Renal cortical epithelial cell (primary cell): Measurements from ENCODE around the gene TNRC18. TPM values are rescaled to one million over a fixed set of nuclear protein-coding genes. Genes with fewer than 3 reads are reported as not detected.

ENCODE experiments used
- DNase-seq: peaks from one replicate; pipeline ENCODE4 v3.0.0-alpha.2; 2011; ENCODE audit warnings: low read depth
- total RNA-seq: library from RNA; depleted of rRNA; stranded (reverse); fragments of >200 nt; gene quantifications from 2 replicates; pipeline ENCODE4 v1.2.3, GENCODE V29; 2014

The TNRC18 gene
- total RNA-seq, 1 donor from 2014 or later = 91.0 TPM

GRCh38 chr7:5450549-5451327, 27.1 kb upstream of the TNRC18 start:
- no peak for DNase-seq

DNA sequence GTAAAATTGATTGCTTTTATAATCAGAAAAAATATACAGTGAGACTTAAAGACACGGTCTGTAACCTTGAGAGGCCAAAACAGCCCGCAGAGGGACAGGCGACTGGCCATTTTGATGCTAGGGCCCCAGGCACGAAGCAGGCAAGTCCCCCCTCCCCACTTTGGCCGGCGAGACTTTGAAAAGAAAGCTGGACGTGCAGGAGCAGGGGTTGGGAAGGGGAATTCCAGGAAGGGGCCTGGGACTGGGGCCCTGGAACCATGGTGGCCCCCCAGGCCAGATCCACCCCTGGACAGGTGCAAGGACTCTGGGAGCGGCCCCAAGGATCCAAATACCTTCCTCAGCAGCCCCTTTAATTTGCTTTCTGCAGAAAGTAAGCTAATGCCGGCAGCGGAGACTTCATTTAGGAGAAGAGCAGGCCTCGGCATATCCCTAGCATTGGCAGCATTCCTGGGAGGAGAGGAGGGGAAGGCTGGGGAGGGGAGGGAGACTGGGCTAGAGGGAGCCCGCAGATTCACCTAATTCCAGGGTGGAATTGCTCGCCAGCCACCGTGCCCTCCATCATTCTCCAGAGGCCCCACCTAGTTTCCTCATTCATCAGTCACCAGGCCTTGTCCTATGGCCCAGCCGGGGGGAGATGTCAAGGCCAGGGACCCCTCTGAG, 24.9 kb upstream of the TNRC18 start:
- DNase-seq = no peak

GRCh38 chr7:5445981-5446594, 22.5 kb upstream of the TNRC18 start:
- DNase-seq = no peak

GRCh38 chr7:5443678-5444077, 20.0 kb upstream of the TNRC18 start:
- no peak for DNase-seq

GRCh38 chr7:5442757-5443305, 19.2 kb upstream of the TNRC18 start:
- no peak for DNase-seq

GRCh38 chr7:5441840-5442503, 18.3 kb upstream of the TNRC18 start:
- no peak for DNase-seq

DNA sequence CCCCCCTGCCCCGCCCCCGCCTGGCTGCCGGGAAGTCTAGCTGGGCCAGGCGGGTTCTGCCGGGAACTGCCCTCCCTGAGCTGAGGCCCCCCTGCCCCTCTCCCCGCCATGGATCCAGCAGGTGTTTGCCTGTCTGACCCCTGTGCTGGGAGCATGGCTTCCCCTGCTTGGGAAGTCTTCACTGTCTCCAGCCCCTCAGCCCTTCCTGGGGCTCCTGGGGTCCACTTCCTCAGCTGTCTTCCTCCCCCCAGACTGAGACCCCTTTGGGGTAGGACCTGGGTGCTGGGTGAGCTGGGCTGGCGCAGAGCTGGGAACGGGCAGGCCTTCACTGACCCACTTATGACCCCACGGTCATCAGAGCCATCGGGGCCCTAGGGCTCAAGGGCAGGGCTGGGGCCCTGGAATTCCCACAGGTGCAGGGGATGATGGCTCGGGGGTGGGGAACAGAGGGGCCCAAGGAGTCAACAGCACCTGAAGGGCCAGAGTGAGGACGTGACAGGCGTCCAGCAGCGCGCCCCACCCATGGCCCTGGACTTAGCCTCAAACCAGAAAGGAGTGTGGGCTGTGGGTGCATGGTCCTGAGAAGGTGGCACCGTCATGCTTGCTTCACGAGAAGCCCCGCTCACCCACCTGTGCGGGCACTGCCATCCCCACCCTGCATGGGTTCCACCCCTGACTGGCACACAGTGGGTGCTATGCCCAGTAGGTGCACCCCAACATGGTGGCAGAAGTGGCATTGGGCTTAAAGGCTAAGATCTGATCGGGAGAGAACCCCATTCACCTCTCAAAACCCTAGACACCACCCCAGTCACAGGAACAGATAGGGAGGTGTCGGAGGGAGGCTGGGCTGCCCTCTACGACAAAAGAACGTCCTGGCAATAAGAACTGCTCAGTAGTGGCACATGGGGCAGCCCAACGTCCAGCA, 16.2 kb upstream of the TNRC18 start:
- DNase-seq = no peak

GRCh38 chr7:5439209-5439571, 15.6 kb upstream of the TNRC18 start:
- DNase-seq = no peak

DNA sequence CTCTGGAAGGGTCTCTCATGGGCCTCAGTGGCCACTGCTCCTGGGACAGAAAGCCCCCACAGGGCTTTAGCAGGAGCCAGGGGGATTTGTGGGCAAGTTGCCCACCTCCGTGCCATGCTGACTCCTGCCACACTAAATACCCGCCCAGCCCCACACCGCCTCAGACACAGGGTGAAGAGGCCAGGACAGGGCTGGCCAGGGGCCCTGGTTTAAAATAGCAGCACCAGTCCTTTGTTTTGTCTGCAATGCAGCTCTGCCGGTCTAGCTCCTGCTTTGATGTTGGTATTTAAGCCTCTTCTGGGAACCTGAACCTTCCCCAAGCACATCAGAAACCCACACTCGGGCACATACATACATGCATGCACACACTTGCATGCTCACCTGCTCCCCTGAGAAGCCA, 14.4 kb upstream of the TNRC18 start:
- DNase-seq = no peak

DNA sequence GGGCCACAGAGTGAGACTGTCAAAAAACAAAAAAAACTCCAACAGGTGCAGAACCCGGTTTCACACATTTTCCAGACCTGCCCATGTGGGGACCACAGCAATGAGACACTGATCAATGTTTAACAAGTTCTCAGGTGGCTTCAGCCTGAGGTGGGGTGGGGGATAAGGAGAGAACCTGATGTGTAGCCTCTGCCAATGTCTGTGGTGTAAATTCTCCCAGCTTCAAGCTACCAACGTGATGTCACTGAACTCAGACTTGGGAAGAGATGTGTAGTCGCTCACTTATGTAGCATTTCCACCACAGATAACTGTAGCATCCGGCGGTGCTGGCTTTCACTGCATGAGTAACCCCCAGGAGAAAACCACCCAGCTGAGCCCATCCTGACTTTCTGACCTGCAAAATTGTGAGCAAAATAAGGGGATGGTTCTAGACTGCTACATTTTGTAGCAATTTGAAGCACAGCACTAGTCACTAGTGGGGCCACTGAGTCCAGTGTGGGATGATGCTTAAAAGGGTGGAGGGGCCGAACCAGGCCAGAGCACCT, 13.8 kb upstream of the TNRC18 start:
- no peak for DNase-seq

DNA sequence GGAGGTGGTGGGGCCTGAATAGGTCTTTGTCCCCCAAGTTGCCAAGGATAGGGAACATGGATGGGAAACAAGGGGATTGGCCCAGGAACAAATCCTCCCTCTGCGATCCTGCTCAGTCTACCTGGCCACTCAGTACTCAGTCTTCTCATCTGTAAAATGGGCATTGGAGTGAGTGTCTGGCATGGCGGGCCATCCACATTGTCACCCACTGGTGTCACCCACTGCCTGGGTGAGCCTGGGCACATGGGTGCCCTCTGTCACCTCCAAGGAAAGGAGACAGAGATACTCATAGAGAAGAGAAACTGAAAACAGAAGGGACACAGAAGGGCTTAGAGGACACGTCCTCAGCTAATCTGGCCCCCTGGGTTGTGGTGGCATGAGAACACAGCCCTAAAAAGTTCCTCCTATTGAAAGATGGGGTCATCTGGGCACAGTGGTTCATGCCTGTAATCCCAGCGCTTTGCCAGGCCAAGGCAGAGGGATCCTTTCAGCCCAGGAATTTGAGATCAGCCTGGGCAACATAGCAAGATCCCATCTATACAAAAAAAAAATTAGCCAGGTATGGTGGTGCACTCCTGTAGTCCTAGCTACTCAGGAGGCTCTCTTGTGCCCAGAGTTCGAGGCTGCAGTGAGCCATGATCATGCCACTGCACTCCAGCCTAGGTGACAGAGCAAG, 12.5 kb upstream of the TNRC18 start:
- no peak for DNase-seq

DNA sequence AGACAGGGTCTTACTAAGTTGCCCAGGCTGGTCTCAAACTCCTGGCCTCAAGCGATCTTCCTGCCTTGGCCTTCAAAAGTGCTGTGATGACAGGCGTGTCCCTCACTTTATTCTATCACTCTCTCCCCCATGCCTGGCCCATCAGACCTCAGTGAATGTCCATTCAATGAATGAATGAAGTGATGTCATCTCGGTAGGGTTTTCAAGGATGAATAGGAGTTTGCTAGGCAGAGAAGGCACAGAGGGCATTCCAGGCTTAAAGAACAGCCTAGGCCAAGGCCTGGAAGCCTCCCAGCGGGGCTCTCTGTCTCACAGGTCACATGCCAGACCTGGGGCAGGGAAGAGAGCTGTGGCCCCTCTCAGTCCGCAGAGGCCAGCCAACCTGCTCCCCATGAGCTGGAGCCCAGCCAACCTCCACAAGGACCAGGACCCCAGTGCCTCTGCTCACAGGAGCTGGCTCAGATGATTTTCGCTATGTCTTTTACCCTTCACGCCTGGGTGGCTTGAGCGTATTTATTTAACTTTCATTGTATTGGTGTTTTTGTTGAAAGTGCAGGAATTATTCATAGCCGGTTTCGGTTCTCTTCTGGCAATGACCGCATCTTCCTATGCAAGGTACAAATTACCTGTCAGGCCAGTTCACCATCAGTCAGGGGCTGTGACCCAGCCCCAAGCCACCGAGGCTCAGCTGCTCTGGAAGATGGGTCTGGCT, 11.8 kb upstream of the TNRC18 start:
- no peak for DNase-seq

GRCh38 chr7:5433181-5433580, 9.5 kb upstream of the TNRC18 start:
- DNase-seq = no peak

GRCh38 chr7:5432691-5433090, 9.1 kb upstream of the TNRC18 start:
- no peak for DNase-seq

- DNase-seq = no peak
Observed at GRCh38 chr7:5431560-5432015, 8.0 kb upstream of the TNRC18 start.

DNA sequence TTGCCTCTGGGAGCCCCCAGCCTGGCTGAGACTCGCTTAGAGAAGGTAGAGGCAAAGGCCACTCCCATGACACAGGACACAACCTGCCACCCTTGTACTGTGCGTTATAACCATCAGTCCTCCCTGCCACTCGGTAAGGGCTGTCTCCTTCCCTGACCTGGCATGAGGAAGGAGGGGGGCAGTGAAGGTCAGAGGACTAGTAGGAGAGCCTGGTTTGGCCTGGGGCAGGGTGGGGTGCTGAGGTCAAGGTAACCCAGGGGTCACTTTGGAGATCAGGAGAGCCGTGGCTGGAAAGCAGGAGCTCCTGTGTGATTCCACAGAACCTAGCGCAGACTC, 6.9 kb upstream of the TNRC18 start:
- DNase-seq = no peak

DNA sequence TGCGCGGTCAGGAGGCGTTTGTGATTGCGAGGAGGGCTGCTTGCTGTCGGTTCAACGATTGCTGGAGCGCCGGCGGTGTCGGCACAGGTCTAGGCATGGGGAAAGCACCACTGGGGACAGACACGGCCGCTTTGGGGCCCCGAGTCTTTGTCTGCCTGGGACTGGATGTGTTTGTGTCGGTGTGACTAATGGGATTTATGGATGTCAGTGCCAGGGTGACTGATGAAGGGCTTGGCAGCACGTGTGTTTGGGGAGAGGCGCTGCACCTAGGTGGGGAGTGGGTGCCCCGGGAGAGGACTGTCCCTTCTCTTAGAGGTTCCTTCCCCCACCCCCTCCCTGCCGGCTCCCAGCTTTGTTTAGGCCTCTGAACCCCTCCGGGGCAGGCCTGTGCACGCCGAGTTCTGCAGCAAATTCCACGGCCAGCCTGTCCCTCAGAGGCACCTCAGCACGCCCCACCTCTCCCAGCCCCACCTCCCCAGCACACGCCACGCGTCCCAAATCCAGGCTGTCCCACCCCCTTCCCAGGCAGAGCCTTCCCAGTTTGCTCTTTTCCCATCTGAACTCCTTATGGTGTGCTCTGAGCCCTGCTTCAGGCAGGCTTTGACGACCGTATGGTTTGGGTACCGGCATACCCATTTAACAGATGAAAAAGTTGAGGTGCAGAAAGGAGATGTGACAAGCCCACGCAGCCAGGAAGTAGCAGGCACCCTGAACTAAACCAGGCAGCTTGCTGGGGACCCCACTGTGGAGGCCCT, 6.4 kb upstream of the TNRC18 start:
- peak; percentile 42 for DNase-seq

DNA sequence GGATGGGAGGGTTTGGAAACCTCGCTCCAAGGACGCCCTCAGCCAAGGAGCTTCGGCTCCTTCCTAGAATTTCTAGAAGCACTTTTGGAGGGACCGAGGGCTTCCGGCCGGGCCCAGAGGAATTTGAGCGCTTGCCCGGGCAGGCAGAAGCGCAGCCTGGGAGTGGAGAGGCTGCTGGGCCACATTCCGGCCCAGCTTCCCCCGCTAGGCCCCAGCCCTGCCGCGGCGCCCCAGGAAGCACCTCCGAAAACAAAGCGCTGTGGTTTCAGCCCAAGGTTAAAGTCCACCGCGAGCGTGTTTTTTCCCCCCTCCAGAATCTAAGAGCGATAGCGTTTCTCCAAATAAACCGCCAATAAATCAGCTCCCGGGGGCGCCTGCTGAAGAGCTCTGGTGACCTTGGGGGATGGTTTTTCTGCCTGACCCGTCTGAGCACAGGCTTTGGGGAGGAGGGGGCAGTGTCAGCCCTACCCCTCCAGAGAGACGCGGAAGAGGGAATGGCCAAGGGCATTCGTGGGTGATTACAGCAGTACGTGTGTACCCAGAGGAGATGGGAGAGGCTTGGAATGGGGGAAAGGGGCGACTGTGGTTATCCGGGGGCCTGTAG, 5.7 kb upstream of the TNRC18 start:
- peak; percentile 54 for DNase-seq
